HUES64 (cell line): ENCODE data around the gene RAET1E.

ENCODE experiments used
- H3K27ac ChIP-seq: 2 replicates; pipeline ENCODE4 v1.7.0; 2013; ENCODE audit warnings: low read depth, low read length, inconsistent platforms
- H3K27me3 ChIP-seq: 2 replicates; pipeline ENCODE4 v1.6.1; 2013; ENCODE audit warnings: mild to moderate bottlenecking, low read length; ENCODE audit not compliant: insufficient read depth
- H3K36me3 ChIP-seq: 2 replicates; pipeline ENCODE4 v1.6.1; 2013; ENCODE audit warnings: mild to moderate bottlenecking, low read length; ENCODE audit not compliant: insufficient read depth
- H3K4me1 ChIP-seq: 2 replicates; pipeline ENCODE4 v1.6.1; 2013; ENCODE audit warnings: mild to moderate bottlenecking, low read length, moderate library complexity; ENCODE audit not compliant: insufficient read depth
- H3K4me3 ChIP-seq: 2 replicates; pipeline ENCODE4 v1.5.1; 2013; ENCODE audit warnings: mild to moderate bottlenecking, low read length, moderate library complexity
- H3K9ac ChIP-seq: 2 replicates; pipeline ENCODE4 v1.6.1; 2013; ENCODE audit warnings: mild to moderate bottlenecking, low read depth, low read length
- H3K9me3 ChIP-seq: 2 replicates; pipeline ENCODE4 v1.6.1; 2013; ENCODE audit warnings: low read depth, low read length; ENCODE audit not compliant: insufficient read depth
- WGBS: fragments of 150-250, 120-280 bp; methylation state at CpG from one replicate; pipeline ENCODE4 v1.1.7; 2013; ENCODE audit warnings: missing lambda C conversion rate; 5-methylcytosine and 5-hydroxymethylcytosine counted together

The RAET1E gene

DNA sequence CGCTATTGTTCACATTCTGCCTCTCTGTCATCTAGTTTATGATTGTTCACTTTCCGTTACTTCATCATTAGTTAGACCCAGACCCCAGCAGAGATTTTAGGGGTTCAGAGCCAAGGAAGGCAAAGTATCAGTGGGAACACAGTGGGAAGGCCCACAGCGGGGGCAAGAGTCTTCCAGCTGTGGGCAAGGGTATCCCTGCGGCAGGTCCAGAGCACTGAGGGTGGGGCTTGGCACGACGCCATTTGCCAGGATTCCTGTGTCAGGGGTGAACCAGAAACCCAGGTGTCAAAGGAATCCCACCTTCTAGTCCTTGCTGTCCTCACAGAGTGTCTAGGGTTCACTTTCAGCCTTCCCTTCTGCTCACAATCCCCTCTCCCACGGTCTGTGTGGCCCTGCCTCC lies 13.3 kb downstream of the RAET1E start:
- Histone ChIP-seq H3K27me3 (peaks cover 9% of the 10 kb centered on the region), H3K9ac (no peak overlapping the region)
- WGBS, result 87% methylated on average over 7 of the region's 7 CpGs

DNA sequence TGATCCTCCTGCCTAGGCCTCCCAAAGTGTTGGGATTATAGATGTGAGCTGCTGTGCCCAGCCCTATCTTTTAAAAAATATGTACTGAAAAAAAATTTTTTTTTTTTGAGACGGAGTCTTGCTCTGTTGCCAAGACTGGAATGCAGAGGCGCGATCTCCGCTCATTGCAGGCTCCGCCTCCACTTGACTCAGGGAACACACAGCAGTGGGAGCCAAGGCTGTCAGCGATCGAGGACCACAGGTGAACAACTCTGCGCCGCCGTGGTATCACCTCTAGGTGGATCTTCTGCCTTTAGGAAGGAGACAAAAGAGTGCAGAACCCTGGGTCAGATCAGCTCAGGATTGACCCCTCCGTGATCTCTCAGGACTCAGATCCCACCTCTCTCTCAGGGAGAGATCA lies 13.7 kb downstream of the RAET1E start:
- 44% methylated on average over 11 of the region's 11 CpGs for WGBS
- no peak overlapping the region for H3K4me3 ChIP-seq
- H3K27ac ChIP-seq, result no peak overlapping the region
- H3K36me3 ChIP-seq, result no peaks in the 10 kb centered on the region
- no peak overlapping the region for H3K9ac ChIP-seq
- H3K27me3 ChIP-seq, result peaks cover 9% of the 10 kb centered on the region
- H3K4me1 ChIP-seq, result no peaks in the 10 kb centered on the region
- H3K9me3 ChIP-seq, result no peaks in the 10 kb centered on the region

More for the DNA sequence above, 13.3 kb downstream of the RAET1E start:
- no peaks in the 10 kb centered on the region for H3K4me1 ChIP-seq
- no peak overlapping the region for H3K4me3 ChIP-seq
- H3K27ac ChIP-seq, result no peak overlapping the region
- H3K9me3 ChIP-seq, result no peaks in the 10 kb centered on the region
- H3K36me3 ChIP-seq, result no peaks in the 10 kb centered on the region

DNA sequence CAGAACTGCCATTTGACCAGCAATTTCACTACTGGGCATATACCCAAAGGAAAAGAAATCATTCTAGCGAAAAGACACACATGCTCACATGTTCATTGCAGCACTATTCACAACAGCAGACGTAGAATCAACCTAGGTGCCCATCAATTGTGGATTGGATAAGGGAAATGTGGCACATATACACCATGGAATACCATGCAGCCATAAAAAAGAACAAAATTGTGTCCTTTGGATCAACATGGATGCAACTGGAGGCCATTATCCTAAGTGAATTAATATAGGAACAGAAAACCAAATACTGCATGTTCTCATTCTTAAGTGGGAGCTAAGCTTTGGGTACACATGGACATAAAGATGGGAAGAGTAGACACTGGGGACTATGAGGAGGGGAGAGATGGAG lies 16.1 kb downstream of the RAET1E start:
- H3K4me1 ChIP-seq, result no peaks in the 10 kb centered on the region
- no peaks in the 10 kb centered on the region for H3K9me3 ChIP-seq
- WGBS, result 73% methylated on average over 2 of the region's 2 CpGs
- no peak overlapping the region for H3K9ac ChIP-seq
- H3K27me3 ChIP-seq, result peaks cover 12% of the 10 kb centered on the region
- H3K4me3 ChIP-seq, result no peak overlapping the region
- H3K27ac ChIP-seq, result no peak overlapping the region
- no peaks in the 10 kb centered on the region for H3K36me3 ChIP-seq

DNA sequence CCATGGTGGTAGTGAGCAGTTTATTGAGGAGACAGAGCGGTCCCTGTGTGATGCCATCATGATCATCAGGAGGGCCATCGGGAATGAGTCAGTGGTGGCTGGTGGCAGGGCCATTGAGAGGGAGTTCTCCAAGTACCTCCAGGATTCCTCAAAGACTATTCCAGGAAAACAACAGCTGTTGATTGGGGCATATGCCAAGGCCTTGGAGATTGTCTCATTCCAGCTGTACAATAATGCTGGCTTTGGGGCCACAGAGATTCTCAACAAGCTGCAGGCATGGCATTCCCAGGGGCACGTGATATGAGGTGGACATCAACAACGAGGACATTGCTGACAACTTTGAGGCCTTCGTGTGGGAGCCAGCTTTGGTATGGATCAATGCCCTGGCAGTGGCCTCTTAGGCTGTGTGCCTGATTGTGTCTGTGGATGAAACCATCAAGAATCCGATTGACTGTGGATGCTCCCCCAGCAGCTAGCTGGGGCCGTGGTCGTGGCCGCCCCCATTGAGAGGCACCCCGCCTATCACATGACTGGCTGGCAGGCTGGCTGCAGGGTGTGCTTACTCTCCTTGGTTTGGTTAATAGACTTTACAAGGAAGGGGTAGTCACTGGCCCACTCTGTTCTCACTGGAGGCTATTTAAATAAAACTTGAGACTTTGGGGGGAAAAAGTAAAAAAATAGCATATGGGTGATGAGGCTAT lies 16.7 kb downstream of the RAET1E start:
- no peaks in the 10 kb centered on the region for H3K36me3 ChIP-seq
- WGBS, result 85% methylated on average over 10 of the region's 10 CpGs
- no peak overlapping the region for H3K27ac ChIP-seq

DNA sequence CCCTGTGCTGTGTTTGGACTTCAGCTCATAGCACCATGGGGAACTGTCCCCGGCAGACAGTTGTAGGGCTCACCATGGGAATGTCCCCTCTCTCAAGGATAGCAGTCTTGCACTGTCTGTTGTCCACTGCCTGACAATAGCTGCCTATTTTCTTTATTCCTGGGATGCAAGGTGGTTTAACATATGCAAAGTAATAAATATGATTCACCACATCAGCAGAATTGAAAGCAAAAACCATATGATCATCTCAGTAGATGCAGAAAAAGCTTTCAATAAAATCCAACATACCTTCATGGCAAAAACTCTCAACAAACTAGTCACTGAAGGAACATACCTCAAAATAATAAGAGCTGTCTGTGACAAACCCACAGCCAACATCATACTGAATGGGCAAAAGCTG lies 20.3 kb downstream of the RAET1E start:
- Histone ChIP-seq H3K9ac (no peak overlapping the region), H3K9me3 (no peaks in the 10 kb centered on the region), H3K36me3 (no peaks in the 10 kb centered on the region), H3K4me3 (no peak overlapping the region), H3K27me3 (peaks cover 7% of the 10 kb centered on the region), H3K27ac (no peak overlapping the region), H3K4me1 (no peaks in the 10 kb centered on the region)
- 83% methylated on average over 1 of the region's 1 CpG for WGBS

More for the DNA sequence above, 16.7 kb downstream of the RAET1E start:
- no peaks in the 10 kb centered on the region for H3K9me3 ChIP-seq
- H3K9ac ChIP-seq, result no peak overlapping the region
- no peak overlapping the region for H3K4me3 ChIP-seq
- H3K4me1 ChIP-seq, result no peaks in the 10 kb centered on the region
- H3K27me3 ChIP-seq, result peaks cover 12% of the 10 kb centered on the region

DNA sequence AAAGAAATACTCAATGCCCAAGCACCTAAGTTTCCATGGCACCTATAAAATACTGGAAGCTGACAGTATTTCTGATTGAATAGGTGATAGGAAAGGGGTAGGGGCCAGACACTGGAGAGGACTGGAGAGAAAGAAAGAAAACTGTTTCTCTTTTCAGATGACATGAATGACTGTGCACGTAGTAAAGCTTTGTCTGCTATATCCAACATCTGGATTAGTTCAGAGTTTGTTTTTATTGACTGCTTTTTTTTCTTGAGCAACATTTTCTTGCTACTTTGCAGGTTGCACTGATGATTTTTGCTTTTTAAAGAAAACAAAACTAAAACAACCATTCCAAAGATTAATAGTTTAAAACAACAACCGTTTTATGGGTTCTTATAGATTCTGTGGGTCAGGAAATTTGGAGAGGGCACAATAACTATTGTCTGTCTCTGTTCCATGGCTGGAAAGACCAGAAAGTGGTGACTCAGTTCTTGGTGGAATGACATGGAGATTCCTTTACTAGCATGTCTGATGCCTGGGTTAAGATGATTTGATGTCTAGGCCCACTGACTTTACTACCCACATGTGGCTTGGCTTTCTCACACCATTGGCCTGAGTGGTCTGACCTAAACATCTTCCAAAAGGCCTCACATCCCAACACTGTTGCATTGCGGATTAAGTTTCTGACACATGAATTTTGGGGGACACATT lies 21.5 kb downstream of the RAET1E start:
- WGBS, result 93% methylated on average over 3 of the region's 3 CpGs
- Histone ChIP-seq H3K9me3 (peaks cover 6% of the 10 kb centered on the region; the same call in 1 of the 2 replicates), H3K27ac (no peak overlapping the region), H3K4me1 (no peaks in the 10 kb centered on the region), H3K9ac (no peak overlapping the region), H3K36me3 (no peaks in the 10 kb centered on the region), H3K27me3 (peaks cover 7% of the 10 kb centered on the region), H3K4me3 (no peak overlapping the region)

DNA sequence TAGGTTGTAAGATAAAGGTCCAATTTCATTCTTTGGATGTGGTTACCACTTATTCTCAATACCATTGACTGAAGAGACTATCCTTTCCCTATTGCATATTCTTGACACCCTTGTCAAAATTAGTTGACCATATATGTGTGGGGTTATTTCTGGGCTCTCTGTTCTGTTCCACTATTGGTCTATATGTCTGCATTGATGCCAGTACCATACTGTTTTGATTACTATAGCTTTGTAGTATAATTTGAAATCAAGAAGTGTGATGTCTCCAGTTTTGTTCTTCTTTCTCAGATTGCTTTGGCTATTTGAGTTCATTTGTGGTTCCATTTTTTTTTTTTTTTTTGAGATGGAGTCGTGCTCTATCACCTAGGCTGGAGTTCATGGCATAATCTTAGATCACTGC lies 25.7 kb downstream of the RAET1E start:
- Histone ChIP-seq H3K9ac (no peak overlapping the region), H3K4me3 (no peak overlapping the region), H3K27me3 (no peaks in the 10 kb centered on the region; the same call in 1 of the 2 replicates), H3K36me3 (no peaks in the 10 kb centered on the region), H3K4me1 (peaks cover 7% of the 10 kb centered on the region; the same call in 1 of the 2 replicates), H3K27ac (no peak overlapping the region), H3K9me3 (peaks cover 6% of the 10 kb centered on the region; the same call in 1 of the 2 replicates)
- WGBS, result 86% methylated on average over 1 of the region's 1 CpG

DNA sequence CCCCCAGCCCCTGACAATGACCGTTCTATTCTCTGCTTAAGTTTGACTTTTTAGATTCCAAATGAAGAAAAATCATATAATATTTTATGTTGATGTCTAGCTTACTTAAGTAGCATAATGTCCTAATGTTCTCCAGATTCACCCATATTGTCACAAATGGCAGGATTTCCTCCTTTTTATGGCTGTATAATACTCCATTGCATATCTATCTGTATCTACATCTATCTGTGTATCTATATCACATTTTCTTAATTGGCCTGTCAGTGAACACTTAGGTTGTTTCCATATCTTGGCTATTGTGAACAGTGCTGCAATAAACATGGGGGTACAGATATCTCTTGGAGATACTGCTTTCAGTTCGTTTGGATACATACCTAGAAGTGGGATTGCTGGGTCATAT lies 26.7 kb downstream of the RAET1E start:
- no peak overlapping the region for H3K9ac ChIP-seq
- 81% methylated on average over 2 of the region's 2 CpGs for WGBS
- no peaks in the 10 kb centered on the region for H3K36me3 ChIP-seq
- H3K4me3 ChIP-seq, result no peak overlapping the region
- H3K27me3 ChIP-seq, result no peaks in the 10 kb centered on the region; the same call in 1 of the 2 replicates
- peaks cover 6% of the 10 kb centered on the region; the same call in 1 of the 2 replicates for H3K9me3 ChIP-seq
- no peak overlapping the region for H3K27ac ChIP-seq
- peaks cover 7% of the 10 kb centered on the region; the same call in 1 of the 2 replicates for H3K4me1 ChIP-seq

DNA sequence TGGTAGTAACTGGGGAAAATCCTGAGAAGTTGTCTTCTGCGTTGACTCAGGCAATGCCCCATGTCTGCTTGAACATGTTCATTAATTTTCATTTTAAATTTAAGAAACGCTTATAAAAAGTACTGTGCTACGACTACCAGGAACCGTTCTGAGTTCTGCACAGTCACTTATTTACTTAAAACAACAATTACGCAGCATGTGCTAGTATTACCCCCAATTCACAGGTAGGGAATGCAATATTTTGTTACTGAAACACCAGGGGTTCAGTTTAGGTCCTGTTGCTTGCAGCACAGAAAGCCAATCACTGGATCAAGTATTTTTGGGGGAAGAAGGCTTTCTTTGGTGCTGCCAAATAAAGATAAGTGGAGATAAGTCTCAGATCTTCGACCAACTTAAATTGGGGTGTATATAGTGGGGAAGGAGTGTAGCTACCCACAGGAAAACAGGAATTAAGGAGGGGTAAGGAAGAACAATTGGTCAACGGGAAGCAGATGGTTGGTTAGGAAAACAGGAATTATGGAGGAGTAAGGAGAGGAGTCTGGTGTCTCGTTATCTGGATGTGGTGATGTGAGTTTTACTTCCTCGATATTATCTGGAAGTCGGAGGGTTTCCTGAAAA lies 28.5 kb downstream of the RAET1E start:
- H3K27me3 ChIP-seq, result no peaks in the 10 kb centered on the region; the same call in 1 of the 2 replicates
- H3K9me3 ChIP-seq, result peaks cover 6% of the 10 kb centered on the region; the same call in 1 of the 2 replicates
- 95% methylated on average over 10 of the region's 10 CpGs for WGBS
- H3K36me3 ChIP-seq, result no peaks in the 10 kb centered on the region
- H3K27ac ChIP-seq, result no peak overlapping the region
- peaks cover 7% of the 10 kb centered on the region; the same call in 1 of the 2 replicates for H3K4me1 ChIP-seq
- H3K4me3 ChIP-seq, result no peak overlapping the region
- no peak overlapping the region for H3K9ac ChIP-seq

DNA sequence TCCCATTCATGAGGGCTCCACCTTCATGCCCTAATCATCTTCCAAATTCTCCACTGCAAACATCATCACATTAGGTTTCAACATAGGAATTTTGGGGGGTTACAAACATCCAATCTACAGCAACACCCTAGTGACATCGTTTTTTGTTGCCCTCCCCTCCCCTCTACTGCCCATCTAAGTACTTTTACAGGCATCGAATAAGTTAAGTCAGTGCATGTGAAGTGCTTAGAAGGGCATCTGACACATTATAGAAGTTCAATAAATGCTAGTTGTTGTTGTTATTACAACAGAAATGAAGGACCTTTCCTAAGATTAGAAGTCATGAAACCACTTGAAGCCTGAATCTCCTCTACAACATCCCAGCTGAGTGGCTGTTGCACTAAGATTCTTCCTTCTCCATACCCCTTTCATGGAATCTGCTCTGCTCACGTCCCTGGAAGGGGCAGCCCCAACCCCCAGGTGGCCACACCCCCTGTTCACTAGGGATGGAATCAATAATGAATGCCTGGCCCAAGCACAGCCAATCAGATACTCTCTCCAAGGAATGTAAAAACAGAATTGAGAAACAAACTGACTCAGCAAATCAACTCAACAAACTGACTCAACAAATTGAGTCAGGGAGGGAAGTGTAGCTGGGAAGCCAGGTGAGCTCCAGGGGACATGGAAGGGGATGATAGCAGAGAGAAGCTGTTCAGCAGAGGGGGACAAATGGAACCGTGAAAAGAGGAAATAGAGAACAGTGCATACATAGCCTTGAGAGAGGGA lies 29.9 kb downstream of the RAET1E start:
- Histone ChIP-seq H3K27ac (no peak overlapping the region), H3K27me3 (peaks cover 2% of the 10 kb centered on the region), H3K4me1 (peaks cover 7% of the 10 kb centered on the region; the same call in 1 of the 2 replicates), H3K36me3 (no peaks in the 10 kb centered on the region), H3K9ac (0 out of 2 replicates have a peak overlapping the region, but pooled peaks have one; percentile 35), H3K9me3 (peaks cover 6% of the 10 kb centered on the region; the same call in 1 of the 2 replicates), H3K4me3 (no peak overlapping the region)
- WGBS, result 55% methylated on average over 4 of the region's 4 CpGs
